ENCODE results near the gene KRT7.

GRCh38 chr12:52203079-52203921, 29.7 kb upstream of the KRT7 start:
- TF ChIP-seq L3MBTL2 (IDR thresholded peaks at IDR 0.05) = no peak
- TF ChIP-seq CTCF (IDR thresholded peaks at IDR 0.05 in 2 of 3, conservative IDR thresholded peaks at IDR 0.05 in 1 of 3; ENCODE audit: insufficient read depth in 2 of 3, low read depth in 1 of 3, low read length in 3 of 3) = no peak

Measured in K562 (cell line).